Karpas-422 (cell line): ENCODE results near the gene EFNA5. TPM values are rescaled to one million over a fixed set of nuclear protein-coding genes. Genes with fewer than 3 reads are reported as not detected.
"Not testable (repeated sequence)": the region's sequence is repeated elsewhere in the genome, so short reads cannot be mapped to it uniquely, and the experiment has no call there.

Source experiments
- DNase-seq: peaks from one replicate; pipeline ENCODE4 v3.0.0-alpha.2; 2015
- H2AFZ ChIP-seq: fragments of 200-600 bp; sonication (generic); 2 replicates; pipeline ENCODE4 v1.6.1; 2014; ENCODE audit warnings: antibody characterized with exemption, low read length, mixed read lengths
- H3K27ac ChIP-seq: fragments of 200-600 bp; sonication (generic); 2 replicates; pipeline ENCODE4 v1.5.1; 2014; ENCODE audit warnings: mild to moderate bottlenecking, low read length, moderate library complexity
- H3K27me3 ChIP-seq: fragments of 200-600 bp; sonication (generic); 2 replicates; pipeline ENCODE4 v1.6.1; 2014; ENCODE audit warnings: low read length, mixed read lengths
- H3K36me3 ChIP-seq: fragments of 200-600 bp; sonication (generic); 2 replicates; pipeline ENCODE4 v1.6.1; 2014; ENCODE audit warnings: low read length, mixed read lengths; ENCODE audit not compliant: insufficient read depth
- H3K4me1 ChIP-seq: fragments of 200-600 bp; sonication (generic); 2 replicates; pipeline ENCODE4 v1.6.1; 2014; ENCODE audit warnings: mild to moderate bottlenecking, low read length, mixed read lengths
- H3K4me2 ChIP-seq: fragments of 200-600 bp; sonication (generic); 2 replicates; pipeline ENCODE4 v1.6.1; 2014; ENCODE audit warnings: low read length, low read depth, mild to moderate bottlenecking; ENCODE audit not compliant: poor library complexity, severe bottlenecking
- H3K4me3 ChIP-seq: fragments of 200-600 bp; sonication (generic); 2 replicates; pipeline ENCODE4 v1.5.1; 2014; ENCODE audit warnings: mild to moderate bottlenecking, antibody characterized with exemption, low read length, mixed read lengths
- H3K79me2 ChIP-seq: fragments of 200-600 bp; sonication (generic); 2 replicates; pipeline ENCODE4 v1.6.1; 2014; ENCODE audit warnings: mild to moderate bottlenecking, low read length, mixed read lengths
- H3K9ac ChIP-seq: fragments of 200-600 bp; sonication (generic); 2 replicates; pipeline ENCODE4 v1.6.0; 2014; ENCODE audit warnings: low read length
- H3K9me2 ChIP-seq: fragments of 200-600 bp; sonication (generic), shearing (Covaris generic); replicated peaks from 2 replicates; pipeline ENCODE4 v1.6.0; 2014; ENCODE audit warnings: mild to moderate bottlenecking, low read length, moderate library complexity; ENCODE audit not compliant: insufficient read depth
- H3K9me3 ChIP-seq: fragments of 300-700, 200-600 bp; sonication (generic); 2 replicates; pipeline ENCODE4 v1.6.1; 2014; ENCODE audit warnings: low read length, mixed read lengths
- H4K20me1 ChIP-seq: fragments of 200-600 bp; sonication (generic); 2 replicates; pipeline ENCODE4 v1.6.1; 2014; ENCODE audit warnings: mild to moderate bottlenecking, antibody characterized with exemption, low read length, low read depth; ENCODE audit not compliant: insufficient read depth
- total RNA-seq: library from RNA; depleted of rRNA; stranded (reverse); fragments of >200 nt; shearing (Covaris generic); gene quantifications from 2 replicates; pipeline ENCODE4 v1.2.3, GENCODE V29; 2014; ENCODE audit warnings: low replicate concordance

EFNA5 gene
- total RNA-seq, 1 experiment from 2014 or later = not detected

DNA sequence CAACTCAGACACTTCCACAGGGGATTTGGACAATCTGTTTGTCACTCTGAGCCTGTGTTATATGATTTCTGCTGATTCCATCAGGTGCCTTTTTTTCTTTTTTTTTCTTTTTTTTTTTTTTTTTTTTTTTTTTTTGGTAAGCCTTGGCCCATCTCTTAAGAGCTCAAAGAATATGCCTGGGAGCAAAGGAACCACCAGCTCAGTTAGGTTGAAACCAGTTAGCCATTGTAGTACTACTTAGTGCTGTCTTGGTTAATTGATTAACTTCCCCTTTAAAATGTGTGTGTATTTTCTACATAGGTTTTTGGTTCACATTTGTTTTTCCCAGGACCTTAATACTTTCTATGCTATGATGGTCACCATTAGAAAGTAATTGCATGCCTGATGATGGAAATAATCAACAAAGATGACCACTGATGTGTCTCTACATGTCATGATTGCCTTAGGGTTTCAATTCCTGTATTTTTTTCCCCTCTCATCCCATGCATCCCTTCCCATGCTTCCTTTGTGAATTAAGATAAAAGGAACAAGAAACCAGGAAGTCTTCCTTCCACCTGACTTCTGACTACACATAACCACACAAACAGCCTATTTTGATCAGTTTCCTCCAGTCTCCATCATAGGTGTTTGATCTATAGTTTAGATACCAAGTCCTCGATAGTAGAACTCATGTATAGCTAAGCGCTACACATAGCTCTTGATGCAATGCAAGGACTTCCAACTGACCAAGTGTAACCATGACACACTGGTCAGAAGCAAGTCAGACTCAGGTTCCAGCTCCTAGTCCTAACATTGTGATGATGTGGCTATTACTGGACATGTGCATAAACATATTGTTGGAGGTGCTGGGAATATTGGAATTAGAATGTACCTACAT is 306.1 kb downstream of the EFNA5 start:
- Histone ChIP-seq H3K79me2 (no peaks in the 10 kb centered on the region), H3K27ac (no peak overlapping the region), H3K27me3 (no peaks in the 10 kb centered on the region), H3K9ac (no peak overlapping the region), H3K4me3 (no peak overlapping the region), H3K4me2 (no peak overlapping the region), H3K9me2 (no peaks in the 10 kb centered on the region), H2AFZ (no peak overlapping the region), H4K20me1 (no peaks in the 10 kb centered on the region), H3K4me1 (no peaks in the 10 kb centered on the region), H3K36me3 (no peaks in the 10 kb centered on the region), H3K9me3 (no peaks in the 10 kb centered on the region)
- no peak for DNase-seq

DNA sequence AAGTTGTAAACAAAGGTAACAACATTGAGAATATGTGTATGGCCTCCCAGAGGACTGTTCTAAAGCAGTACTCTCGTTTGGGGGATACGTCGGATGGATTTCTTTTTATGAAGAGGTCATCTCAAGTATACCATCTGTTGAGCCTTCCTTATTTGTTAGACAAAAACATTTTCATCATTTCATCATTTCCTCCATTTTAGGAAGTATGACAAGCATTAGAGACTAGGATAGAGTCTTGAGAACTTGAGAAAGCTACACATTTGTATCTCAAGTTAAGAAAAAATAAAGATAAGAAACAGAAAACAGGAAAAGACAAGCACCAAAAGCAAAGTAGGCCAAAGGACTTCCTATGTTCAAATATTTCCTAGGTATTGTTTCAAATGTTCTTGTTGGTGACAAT is 307.0 kb downstream of the EFNA5 start:
- Histone ChIP-seq H2AFZ (no peak overlapping the region), H3K9ac (no peak overlapping the region), H3K79me2 (no peaks in the 10 kb centered on the region), H3K4me2 (no peak overlapping the region), H3K4me3 (no peak overlapping the region), H3K36me3 (no peaks in the 10 kb centered on the region), H3K9me3 (no peaks in the 10 kb centered on the region), H4K20me1 (no peaks in the 10 kb centered on the region), H3K27ac (no peak overlapping the region), H3K4me1 (no peaks in the 10 kb centered on the region), H3K27me3 (no peaks in the 10 kb centered on the region), H3K9me2 (no peaks in the 10 kb centered on the region)
- no peak for DNase-seq

DNA sequence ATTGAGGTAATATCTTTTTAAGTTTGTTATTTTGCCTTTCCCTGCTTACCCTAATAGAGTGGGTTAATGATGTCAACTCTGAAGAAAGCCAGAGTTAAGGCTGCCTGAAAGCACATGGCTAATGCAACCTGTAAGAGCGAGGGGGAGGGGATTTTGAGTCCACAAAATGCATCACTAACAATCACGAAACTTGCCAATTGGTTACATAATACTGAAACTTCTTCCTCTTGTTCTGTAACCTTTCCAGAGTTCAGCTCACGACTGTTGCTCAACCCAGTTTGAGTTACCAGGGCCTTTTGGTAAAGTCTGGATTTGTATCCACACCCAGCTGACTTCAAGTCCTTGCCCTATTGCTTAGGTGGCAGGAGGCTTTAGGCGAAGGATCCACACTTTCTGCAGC is 308.8 kb downstream of the EFNA5 start:
- Histone ChIP-seq H3K9me2 (no peaks in the 10 kb centered on the region), H3K4me3 (no peak overlapping the region), H3K79me2 (no peaks in the 10 kb centered on the region), H3K36me3 (no peaks in the 10 kb centered on the region), H3K4me2 (no peak overlapping the region), H3K9ac (no peak overlapping the region), H3K9me3 (no peaks in the 10 kb centered on the region), H2AFZ (no peak overlapping the region), H3K27me3 (no peaks in the 10 kb centered on the region), H3K27ac (no peak overlapping the region), H3K4me1 (no peaks in the 10 kb centered on the region), H4K20me1 (no peaks in the 10 kb centered on the region)
- DNase-seq = no peak

DNA sequence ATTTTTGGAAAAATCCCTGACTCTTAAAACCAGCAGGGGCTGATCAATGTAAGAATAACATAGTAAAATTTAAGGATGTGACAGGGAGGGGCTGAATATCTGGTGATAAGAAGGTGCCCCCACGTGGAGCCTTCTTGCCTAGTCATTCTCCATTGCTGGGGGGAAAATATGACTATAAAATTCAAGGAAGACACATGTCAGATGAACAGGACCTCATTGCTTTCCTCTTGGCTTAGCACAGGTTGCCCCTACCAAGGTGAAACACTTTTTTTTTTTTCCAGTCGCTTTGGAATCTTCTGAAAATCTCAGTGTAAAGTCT is 310.9 kb downstream of the EFNA5 start:
- Histone ChIP-seq H3K27me3 (no peaks in the 10 kb centered on the region), H3K4me2 (no peak overlapping the region), H3K27ac (no peak overlapping the region)

DNA sequence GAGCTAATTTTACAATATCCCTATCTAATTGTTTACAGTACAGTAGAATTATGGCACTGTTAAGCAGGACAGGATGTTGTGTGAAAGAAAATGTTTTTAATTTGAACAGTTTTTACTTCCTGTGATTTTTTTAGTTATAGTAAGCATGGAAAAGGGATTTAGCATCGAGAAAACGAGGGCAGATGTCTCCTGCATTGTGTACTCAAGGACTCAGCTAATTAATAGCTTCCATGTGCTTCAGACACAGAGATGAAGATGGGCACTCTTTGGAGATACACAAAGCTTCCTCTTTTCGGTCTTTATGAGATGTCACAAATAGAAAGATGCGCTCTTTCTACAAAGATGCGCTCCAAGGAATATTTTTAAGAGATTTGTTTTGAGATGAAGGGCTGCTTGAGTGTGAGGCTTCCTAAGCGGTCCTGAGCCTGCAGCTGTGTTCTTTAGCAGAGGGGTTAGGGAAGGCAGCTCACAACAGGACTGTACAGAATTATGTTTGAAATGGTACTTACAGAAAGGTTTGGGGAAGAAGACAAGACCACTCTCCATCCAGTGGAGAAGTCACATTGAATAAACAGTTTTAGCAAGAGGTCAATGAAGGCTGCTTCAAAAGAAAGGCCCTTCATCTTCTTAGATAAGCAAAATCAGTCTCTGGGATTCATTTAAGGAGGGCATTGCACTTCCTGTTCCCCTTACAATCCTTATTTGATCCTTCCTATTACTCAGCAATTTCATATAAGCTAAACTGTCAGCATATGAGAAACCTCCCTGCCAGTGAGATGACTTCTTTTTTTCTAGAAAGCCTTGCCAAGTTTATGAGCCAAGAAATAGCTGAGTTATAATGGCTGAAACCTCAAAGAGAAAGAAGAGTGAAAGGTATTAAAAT is 311.5 kb downstream of the EFNA5 start:
- Histone ChIP-seq H3K79me2 (no peaks in the 10 kb centered on the region), H3K4me3 (no peak overlapping the region), H3K9ac (no peak overlapping the region), H3K4me2 (no peak overlapping the region), H3K4me1 (no peaks in the 10 kb centered on the region), H3K9me2 (no peaks in the 10 kb centered on the region), H3K27me3 (no peaks in the 10 kb centered on the region), H4K20me1 (no peaks in the 10 kb centered on the region), H2AFZ (no peak overlapping the region), H3K36me3 (no peaks in the 10 kb centered on the region), H3K27ac (no peak overlapping the region), H3K9me3 (no peaks in the 10 kb centered on the region)
- DNase-seq = no peak

More for the DNA sequence above, 310.9 kb downstream of the EFNA5 start:
- Histone ChIP-seq H3K9me2 (no peaks in the 10 kb centered on the region), H3K9me3 (no peaks in the 10 kb centered on the region), H3K4me1 (no peaks in the 10 kb centered on the region), H3K79me2 (no peaks in the 10 kb centered on the region), H3K9ac (no peak overlapping the region), H4K20me1 (no peaks in the 10 kb centered on the region), H3K4me3 (no peak overlapping the region), H2AFZ (no peak overlapping the region), H3K36me3 (no peaks in the 10 kb centered on the region)
- no peak for DNase-seq

DNA sequence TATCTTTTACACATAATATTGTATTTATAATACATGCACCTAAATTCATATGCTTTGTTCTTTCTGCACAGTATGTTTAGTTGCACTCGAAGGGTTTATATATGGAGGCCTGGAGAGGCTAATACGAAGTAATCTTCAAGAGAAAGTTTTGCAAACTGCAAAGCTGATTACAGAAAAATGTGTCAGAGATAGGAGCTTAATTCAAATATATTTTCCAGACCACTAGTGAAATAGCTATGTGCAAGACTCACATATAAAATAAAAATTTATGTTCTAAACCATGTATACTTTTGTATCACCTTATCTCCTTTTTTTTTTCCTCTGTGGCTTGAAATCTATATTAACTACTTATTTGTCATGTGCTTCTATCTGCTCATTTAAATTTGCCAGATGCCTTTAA is 313.8 kb downstream of the EFNA5 start:
- Histone ChIP-seq H3K9me3 (no peaks in the 10 kb centered on the region), H3K4me3 (no peak overlapping the region), H3K27ac (no peak overlapping the region), H3K36me3 (no peaks in the 10 kb centered on the region), H4K20me1 (no peaks in the 10 kb centered on the region), H3K27me3 (no peaks in the 10 kb centered on the region), H3K79me2 (no peaks in the 10 kb centered on the region), H3K9me2 (no peaks in the 10 kb centered on the region), H2AFZ (no peak overlapping the region), H3K4me2 (no peak overlapping the region), H3K9ac (no peak overlapping the region), H3K4me1 (no peaks in the 10 kb centered on the region)
- no peak for DNase-seq

DNA sequence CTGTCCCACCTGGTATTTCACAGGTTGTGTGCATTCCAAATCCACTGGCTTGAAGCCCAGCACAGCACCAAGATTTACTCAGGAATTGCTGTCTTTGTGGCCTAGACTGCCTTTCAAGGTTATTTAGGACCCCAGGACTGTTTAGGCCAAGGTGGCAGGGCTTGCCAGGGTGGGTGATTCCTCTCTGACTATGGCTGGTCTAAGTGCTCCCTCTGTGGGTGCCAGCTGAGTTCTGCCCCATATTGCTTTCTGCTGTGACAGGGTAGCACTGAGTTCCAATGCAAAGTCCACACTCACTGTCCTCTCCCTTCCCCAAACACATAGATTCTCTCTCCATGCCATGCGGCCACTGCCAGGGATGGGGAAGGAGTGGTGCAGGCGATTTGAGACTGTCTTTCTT is 318.2 kb downstream of the EFNA5 start:
- H3K9me2 ChIP-seq = no peaks in the 10 kb centered on the region
- no peak overlapping the region for H3K4me2 ChIP-seq
- no peaks in the 10 kb centered on the region for H3K79me2 ChIP-seq
- no peak overlapping the region for H3K4me3 ChIP-seq
- no peak overlapping the region for H2AFZ ChIP-seq
- H3K36me3 ChIP-seq = no peaks in the 10 kb centered on the region
- H3K9me3 ChIP-seq = no peaks in the 10 kb centered on the region; the same call in 1 of the 2 replicates
- no peaks in the 10 kb centered on the region for H3K4me1 ChIP-seq
- no peak overlapping the region for H3K27ac ChIP-seq
- no peaks in the 10 kb centered on the region for H4K20me1 ChIP-seq
- H3K27me3 ChIP-seq = no peaks in the 10 kb centered on the region
- no peak for DNase-seq
- no peak overlapping the region for H3K9ac ChIP-seq

DNA sequence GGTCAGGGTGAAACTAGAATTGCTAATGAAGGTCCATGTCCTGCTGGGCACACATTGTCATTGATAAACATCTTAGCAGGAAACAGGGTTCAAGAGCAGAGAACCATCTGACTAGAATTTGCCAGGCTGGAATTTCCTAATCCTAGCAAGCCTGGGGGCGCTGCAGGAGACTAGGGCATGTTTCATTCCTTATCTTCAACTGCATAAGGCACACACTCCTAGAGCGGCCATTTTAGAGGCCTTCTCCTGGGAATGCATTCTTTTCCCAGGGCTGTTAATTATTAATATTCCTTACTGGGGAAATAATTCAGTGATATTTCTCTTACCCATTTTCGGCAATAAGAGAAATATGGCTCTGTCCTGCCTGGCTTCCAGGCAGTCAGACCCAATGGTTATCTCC is 324.2 kb downstream of the EFNA5 start:
- not testable (repeated sequence) for H3K4me2 ChIP-seq, H3K79me2 ChIP-seq, H3K27ac ChIP-seq, H3K4me3 ChIP-seq, H4K20me1 ChIP-seq, H3K9me3 ChIP-seq, H2AFZ ChIP-seq, H3K9me2 ChIP-seq, H3K4me1 ChIP-seq, H3K9ac ChIP-seq, H3K36me3 ChIP-seq, DNase-seq, H3K27me3 ChIP-seq
